GM19372 (cell line): ENCODE data around the gene MBD5.

Source experiments
- ATAC-seq: cut with Tn5 transposase; IDR thresholded peaks from one replicate; pipeline ENCODE4 v1.9.1; 2021; ENCODE audit warnings: mild to moderate bottlenecking, low read depth, moderate library complexity; ENCODE audit not compliant: unreplicated experiment

MBD5 gene

DNA sequence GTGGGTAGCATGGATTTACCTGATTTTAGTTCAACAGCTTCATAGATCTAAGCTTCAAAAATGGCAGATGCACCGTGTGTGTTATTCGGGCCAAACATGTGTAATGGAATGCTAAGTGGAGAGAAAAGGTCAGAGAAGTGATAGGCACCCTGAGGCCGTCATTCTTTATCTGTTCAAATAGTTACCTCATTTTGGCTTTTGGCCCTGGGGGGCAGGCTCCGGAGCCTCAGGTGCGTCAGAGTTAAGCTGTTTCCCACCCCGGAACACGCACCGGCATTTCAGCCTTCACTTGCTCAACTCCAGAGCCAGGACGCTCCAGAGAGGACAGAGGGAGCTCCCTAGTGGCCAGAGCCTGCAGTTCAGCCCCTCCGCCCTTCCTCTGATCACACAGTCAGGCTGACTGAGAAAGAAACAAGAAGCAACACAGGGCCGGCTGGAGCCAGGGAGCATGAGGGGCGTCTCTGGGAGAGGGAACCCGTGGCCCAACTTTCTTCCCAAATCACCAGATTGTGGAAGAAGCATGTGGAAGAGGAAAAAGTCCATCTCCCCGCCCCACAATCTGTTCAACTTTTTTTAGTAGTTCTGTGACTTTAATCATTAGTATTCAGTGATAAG is 488.5 kb downstream of the MBD5 start:
- ATAC-seq = peak; percentile 100

DNA sequence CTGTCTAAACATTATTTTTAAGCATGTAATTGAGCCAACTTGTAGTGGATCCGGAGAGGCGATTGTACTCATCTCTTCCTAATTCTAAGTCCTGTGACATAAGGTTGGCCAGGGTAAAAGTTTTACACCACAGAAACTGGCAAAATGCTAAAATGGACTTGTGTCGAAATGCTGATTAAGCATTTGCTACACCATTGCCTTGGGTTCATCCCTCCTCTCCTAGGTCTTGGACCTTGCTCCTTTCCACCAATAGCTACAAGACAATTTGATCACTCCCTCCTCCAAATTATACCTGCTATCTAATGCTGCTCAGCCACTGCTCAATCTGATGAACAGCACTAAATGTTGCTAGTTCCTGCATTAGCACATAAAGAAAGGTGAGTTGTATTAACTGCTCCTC is 491.0 kb downstream of the MBD5 start:
- ATAC-seq = no peak

DNA sequence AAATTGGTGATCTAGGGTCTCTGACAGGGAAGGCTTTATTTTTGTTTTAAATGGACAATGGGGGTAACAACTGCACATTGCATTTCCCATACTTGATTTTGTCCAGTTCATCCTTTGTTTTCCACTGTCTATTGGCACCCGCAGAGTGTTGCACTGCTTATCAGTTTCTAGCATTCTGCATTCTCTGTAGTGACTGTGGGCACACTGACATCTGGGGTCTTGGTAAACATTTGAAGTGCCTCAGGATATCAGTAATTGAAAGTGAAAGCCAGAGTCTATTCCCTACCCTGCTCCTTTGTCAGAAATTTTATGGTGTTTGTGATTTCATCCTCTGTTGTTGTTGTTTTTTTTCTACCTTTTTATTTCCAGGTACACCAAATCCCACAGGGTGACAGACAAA is 491.6 kb downstream of the MBD5 start:
- ATAC-seq = no peak

DNA sequence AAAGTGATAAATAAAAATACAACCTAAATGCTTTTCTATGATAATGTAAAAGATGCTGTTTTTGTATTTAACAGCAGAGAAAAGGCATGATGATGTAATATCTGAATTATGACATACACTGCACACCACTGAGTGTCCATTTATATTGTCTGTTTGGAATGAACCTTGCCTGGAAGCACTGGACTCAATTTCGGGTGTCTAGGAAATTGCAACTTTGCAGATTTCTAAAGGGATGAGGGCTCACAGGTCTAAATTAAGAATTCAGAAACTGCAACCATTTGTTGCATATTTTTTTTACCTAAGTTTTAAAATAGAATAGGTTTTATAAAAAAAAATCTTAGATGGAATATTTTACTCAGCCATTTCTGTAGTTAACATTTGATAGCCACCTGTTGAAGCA is 492.5 kb downstream of the MBD5 start:
- no peak for ATAC-seq

DNA sequence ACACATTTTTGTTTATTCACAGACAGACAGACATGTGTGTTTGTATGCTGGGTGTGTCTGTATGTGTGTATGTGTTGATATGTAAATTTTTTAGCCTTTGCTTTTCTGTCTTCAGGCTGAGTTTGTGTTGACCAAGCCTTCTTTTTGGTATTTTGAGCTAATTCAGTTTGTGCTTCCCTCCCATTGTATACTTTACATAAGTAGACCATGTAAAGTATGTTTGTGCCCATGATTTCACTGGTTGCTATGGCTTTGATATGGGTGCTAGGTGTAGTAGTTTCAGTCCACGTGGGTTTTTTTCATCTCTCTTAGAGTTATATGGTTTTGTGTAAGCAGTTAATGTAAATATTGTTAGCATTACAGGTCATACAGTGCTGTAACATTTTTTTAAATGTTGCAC is 494.2 kb downstream of the MBD5 start:
- no peak for ATAC-seq

DNA sequence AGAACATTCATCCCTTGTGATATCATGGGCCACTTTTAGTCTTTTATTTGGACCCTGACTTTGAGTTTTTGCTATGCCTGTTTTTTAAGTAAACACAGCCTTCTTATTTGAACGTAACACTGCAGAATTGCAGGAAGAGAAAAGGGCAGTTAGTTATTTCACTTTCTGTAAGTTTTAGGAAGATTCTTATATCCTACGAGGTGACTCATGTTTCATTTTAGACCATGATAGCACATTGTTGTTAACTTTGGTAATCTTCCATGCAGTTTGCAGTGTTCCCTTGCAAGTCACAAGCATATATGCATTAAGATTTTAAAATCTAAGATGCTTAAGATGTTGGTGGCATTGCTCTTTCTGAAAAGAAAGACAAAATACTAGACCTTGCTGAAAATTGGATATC is 495.1 kb downstream of the MBD5 start:
- ATAC-seq = no peak

- ATAC-seq = no peak
These were observed 496.4 kb downstream of the MBD5 start for GRCh38 chr2:148517296-148517695.

- ATAC-seq = no peak
These were observed 496.9 kb downstream of the MBD5 start for GRCh38 chr2:148517822-148518221.

GRCh38 chr2:148519013-148519412 is 498.1 kb downstream of the MBD5 start:
- no peak for ATAC-seq

DNA sequence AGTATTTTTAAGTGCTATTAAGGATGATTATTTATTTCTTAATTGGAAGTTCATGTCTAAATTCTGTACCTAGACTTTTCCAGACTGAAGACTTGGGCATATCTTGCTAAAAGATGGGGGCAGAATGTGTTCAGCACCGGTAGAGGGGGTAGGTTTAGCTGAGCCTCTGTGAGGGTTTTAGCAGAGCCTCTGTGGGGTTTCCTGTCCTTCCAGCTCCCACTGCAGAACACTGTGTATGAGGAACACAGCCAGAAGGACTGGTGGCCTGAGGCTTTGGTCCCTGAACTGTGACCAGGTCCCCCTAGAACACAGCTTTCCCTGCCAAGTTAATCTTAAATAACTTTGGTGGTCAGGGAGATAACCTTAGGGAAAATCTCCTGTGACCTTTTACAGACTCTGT is 500.3 kb downstream of the MBD5 start:
- no peak for ATAC-seq

- no peak for ATAC-seq
These were observed 502.4 kb downstream of the MBD5 start for GRCh38 chr2:148523315-148523714.

DNA sequence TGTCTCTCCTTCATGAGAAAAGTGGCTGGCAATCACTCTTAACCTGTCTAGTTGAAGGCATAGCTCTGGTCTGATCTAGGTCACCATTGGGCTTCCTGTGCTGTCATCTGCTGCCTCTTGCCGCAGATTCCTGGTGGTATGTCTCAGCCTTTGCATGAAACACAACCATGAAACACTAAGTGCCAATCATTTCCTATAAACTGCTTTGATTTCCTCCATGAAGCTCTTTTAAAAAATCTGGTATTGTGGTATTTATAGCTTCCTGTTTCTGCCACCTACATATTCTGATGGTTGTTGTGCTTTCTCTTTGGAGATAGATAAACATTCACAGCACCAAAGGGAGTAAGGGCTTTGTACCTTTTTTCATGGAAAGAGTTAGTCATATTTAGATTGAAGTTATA is 503.6 kb downstream of the MBD5 start:
- ATAC-seq = no peak

DNA sequence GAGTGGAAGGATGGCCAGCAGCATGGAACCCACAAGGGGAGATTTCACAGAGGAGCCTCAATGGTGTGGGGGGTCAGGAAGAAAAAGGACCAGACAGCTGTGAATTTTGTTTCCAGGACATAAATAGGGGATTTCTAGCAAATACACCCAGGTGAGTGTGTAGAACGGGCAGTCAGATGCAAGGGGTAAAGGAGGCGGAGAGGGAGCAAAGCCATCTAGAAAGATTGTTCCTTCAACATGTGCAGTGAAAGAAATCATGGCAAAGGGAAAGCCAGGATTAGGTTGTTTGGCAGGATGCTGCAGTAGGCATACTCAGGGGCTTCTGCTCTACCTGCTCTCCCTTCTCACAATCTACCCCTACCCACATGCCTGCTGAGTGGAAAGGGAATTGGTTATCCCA is 504.2 kb downstream of the MBD5 start:
- ATAC-seq = no peak

DNA sequence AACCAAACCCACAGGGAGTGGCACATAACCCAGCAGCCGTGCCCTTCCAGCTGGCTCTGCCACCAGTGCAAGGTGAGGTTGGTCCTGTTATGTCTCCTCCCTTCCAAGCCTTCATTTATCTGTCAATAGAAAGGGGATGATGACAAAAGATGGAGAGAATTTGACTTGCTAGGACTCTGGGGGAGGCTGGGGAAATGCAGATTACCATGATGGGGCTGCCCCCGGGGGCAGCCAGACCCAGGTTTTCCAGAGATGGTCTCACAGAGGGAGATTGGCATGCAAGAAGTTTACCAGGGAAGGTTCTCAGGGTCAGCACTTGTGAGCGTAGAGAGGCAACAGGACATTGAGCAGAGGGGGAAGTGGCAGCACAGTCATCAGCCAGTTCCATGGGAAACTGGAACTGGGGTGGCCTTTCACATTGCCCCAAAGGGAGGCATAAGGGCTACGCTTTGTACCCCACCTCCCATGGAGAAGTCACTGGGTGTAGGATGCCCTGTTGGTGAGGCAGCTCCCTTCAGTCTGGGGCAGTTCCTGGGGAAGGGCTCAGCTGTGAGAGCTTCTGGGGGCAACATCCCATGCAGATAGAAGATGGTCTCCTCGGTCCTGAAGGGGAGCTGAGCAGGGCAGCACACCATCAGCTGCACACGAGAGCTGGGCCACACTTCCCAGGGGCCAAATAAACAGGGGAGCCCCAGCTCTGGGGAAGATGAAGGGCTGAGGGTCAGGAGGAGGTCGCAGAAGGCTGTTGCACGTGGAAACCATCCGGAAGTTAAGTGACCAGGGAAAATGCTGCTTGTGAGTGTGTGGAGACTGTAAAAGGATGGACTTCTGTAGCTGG is 505.8 kb downstream of the MBD5 start:
- no peak for ATAC-seq

DNA sequence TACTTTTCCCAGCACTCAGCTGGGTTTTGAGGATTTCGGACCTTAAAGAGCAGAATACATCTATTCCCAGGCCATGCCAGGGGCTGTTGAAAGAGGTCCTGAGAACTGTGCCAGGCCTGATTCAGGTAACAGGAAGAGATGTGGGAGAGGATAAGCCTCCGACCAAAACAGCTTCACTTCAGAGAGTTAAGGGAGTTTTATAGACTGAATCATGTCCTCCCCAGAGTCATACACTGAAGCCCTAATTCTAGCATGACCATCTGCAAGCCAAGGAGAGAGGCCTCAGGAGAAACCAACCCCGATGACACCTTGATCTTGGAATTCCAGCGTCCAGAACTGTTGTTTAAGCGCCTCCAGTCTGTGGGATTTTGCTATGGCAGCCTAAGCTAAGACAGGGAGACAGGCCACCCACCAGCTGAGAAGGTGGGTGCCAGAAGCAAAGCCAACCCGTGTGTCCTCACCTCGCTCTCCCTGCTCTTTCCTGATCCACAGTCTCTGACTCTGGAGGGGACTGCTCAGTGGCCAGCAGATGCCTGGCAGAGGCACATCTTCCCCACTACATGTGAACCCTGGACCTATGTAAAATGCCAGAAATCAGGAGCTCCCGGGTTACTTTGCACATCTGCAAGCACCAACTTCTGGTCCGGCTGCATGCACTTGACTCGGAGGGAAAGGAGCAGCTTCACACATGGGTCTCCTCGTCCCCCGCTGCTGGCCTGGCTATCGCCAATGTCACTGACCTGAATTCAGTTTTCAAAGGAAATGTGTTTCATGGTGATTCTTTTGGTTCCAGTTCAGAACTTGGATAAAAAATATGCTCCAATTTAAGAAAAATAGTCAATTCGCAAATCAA is 506.8 kb downstream of the MBD5 start:
- no peak for ATAC-seq

GRCh38 chr2:148528356-148529064 is 507.6 kb downstream of the MBD5 start:
- ATAC-seq = no peak

DNA sequence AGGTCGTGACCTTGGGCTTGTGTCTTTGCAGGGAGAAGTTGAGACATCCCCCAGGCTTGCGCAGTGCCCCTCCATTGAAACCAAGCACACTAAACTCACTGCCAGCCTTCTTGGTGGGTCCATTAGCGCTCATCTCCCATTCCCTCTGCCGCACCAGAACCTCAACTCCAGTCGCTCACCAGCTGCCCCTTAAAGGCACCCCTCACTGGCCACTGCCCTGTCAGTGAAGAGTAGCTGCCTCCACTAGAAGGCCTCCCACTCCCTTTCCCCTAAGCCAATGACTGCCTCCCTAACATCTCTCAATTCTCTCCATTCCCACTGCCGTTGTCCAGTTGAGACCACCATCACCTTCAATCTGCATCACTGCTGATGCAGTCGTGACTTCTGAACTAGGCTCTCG is 508.9 kb downstream of the MBD5 start:
- ATAC-seq = no peak

DNA sequence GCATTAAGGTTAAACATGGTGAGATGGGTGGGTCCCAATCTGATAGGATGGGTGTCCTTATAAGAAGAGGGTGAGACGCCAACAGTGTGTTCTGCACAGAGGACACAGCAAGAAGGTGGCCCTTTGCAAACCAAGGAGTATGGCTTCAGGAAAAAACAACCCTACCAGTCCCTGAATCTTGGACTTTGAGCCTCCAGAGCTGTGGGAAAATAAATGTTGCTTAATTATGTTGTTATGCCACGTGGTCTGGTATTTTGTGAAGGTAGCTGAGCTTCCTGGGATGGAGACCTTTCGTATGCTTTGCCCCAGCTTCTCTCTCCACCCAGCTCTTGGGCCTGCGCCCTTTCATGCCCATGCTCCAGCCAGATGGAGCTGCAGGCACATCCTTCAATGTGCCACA is 509.5 kb downstream of the MBD5 start:
- no peak for ATAC-seq

GRCh38 chr2:148531235-148531634 is 510.3 kb downstream of the MBD5 start:
- no peak for ATAC-seq

GRCh38 chr2:148531669-148532428 is 511.0 kb downstream of the MBD5 start:
- no peak for ATAC-seq
